ENCODE measurements around the gene GUK1.
"Not testable (repeated sequence)": the region's sequence is repeated elsewhere in the genome, so short reads cannot be mapped to it uniquely, and the experiment has no call there.

The GUK1 gene

DNA sequence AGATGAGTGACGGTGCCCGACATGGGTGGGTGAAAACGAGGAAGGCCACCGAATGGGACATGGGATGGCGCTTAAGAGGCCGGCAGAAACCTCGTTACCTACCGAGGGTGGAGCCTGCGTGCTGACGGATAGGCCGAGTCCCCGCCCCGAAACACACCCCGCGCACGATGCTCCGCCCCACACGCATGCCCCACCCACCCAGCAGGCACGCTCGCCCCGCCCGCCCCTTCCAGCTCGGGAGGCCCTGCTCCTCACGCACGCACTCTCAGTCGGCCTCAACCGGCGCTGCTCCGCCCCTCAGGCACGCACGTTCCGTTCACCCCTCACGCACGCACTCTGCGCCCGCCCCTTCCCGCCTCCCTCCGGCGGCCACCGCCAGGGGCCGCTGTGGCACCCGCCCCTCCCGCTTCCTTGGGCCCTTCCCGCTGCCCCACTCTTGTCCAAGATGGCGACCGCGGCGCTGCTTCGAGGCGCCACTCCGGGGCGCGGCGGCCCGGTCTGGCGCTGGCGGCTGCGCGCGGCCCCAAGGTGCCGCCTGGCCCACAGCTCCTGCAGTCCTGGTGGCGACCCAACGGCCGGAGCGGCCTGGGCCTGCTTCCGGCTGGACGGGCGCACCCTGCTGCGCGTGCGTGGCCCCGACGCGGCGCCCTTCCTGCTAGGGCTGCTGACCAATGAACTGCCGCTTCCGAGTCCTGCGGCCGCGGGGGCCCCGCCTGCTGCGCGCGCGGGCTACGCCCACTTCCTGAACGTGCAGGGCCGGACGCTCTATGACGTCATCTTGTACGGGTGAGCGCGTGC, 25.5 kb downstream of the GUK1 start, which contains the start of gene IBA57:
IBA57 (plus strand) TSS at position 433 of the 798 bp plus-strand sequence; CDS start at position 446, 13 bp downstream.
- DNase-seq: peak; percentile 93

DNA sequence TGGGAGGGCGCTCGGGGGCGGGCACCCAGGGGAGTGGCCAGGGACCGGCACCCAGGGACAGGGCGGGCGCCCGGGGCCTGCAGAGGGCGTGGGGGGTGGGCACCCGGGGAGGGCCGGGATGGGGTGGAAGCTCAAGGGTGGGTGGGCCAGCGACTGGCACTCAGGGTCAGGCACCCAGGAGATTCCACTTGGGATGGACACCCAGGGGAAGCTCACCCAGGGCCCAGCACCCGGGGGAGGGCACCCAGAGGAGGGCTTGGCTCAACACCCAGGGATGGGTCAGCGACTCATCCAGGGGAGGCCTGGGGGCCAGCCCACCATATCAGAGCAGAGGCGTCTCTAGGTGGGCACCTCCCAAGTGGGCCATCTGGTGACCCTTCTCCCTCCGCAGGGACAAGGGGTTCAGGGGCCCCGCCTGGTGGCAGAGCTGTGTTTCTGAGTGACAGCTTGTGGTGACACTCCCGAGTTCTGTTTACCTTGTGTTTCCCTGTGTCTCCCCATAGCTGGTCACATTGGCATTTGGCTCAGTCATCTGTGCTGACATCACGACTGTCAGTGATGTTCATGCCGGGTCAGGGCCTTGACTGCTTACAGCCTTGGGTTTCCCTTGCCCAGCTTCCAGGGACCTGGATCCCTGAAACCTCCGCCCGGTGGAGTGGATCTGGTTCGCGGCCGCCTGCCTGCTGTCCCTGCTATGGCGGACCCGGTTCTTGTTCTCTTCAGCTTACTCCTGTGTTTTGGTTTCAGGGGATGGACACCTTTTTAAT, 26.3 kb downstream of the GUK1 start:
- peak; percentile 40 for DNase-seq

- no peak for DNase-seq
Measured at GRCh38 chr1:228168563-228169270, 28.6 kb downstream of the GUK1 start.

DNA sequence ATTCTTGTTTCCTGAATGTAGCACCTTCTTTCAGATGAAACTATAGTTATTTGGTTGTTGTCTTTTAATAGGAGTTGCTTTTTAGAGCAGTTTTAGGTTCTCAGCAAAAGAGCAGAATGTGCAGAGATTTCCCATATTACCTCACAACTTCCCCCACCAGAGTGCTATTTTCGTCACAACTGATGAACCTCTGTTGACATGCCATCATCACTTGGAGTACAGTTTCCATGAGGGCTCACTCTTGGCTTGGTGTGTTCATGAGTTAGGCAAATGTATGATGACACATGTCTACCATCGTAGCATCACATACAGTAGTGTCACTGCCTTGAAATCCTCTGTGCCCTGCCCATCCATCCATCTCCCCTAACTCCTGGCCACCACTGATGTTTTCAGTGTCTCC, 29.3 kb downstream of the GUK1 start:
- DNase-seq: no peak

- DNase-seq: no peak
Measured at GRCh38 chr1:228170666-228171065, 30.6 kb downstream of the GUK1 start.

DNA sequence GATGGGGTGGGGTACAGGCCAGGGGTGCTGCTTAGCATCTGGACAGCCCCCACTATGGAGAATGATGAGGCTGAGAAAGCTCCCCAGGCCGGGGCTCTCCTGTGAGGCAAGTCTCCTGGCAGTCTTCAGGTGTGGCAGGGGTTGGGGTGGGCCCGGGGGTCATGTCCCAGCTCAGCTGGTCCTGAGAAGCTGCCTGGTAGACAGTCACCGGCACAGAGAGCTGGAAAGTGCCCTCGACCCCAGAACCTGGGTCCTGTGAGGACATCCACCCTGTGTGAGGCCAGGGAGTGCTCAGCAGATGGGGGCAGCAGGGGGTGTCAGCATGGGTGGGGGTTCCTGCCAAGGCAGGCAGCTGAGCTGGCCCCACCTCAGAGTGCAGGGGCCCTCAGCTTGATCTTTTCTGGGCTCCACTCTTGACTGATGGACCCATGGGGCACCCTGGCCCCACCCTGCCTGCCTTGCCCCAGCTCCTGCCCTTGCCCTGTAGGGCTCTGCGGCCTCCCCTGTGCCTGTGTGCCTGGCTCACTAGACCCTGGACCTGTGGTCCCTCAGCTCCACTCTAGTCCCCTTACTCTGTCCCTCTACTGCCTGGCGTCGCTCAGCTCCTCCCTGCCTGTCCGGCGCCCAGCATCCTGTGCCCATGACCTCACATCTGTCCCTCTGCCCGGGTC, 31.3 kb downstream of the GUK1 start:
- no peak for DNase-seq

- no peak for DNase-seq
Measured at GRCh38 chr1:228172591-228173527, 32.8 kb downstream of the GUK1 start.

GRCh38 chr1:228173528-228174481, 33.7 kb downstream of the GUK1 start:
- DNase-seq: not testable (repeated sequence)

GRCh38 chr1:228174482-228175315, 34.6 kb downstream of the GUK1 start:
- no peak for DNase-seq

DNA sequence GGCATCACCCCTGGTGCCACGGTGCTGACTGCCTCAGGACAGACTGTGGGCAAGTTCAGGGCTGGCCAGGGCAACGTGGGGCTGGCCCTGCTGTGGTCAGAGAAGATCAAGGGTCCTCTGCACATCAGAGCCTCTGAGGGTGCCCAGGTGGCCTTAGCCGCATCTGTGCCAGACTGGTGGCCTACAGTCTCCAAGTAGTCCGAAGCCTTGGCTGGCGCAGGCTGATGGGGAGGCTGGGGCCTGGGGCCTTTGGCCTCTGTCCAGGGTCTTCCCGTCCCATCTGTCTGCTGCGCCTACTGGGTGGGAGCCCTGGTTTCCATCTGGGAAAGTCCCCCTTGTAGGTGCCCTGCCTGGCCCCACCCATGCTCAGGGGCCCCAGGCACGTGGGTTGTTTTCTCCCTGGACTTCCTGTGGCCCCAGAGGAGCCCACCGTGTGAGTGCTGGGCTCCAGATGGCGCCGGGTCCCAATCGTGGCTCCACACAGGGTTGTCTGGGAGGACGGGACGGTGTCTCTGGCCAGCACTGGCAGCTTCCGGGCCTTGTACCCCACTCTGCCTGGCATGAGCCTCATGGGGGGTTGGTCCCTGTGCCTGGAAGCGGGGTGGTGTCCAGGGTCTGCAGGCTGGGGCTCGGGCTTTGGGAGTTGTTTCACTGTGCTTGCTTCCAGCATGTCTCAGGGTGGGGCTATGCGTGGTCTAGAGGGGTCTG, 35.4 kb downstream of the GUK1 start:
- no peak for DNase-seq

DNA sequence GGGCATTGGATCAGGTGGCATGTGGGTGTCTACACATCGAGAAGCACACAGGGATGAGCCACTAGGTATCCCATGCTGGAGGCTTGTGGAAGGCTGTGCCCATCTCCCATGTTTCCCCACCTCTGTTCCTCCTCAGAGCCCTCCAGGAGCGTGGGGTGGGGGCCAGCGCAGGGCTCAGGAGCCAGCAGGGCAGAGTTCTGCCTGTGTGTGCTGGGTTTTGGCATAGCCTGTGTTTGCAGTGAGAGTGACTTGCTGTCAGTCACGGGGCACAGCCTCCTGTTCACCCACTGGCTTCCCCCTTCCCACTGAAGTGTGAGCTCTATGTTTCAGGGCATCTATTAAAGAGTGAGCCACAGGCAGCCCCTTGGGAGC, 35.9 kb downstream of the GUK1 start:
- no peak for DNase-seq

- no peak for DNase-seq
Measured at GRCh38 chr1:228176461-228177182, 36.5 kb downstream of the GUK1 start.

- DNase-seq: no peak
Measured at GRCh38 chr1:228177183-228177475, 37.0 kb downstream of the GUK1 start.

GRCh38 chr1:228177721-228178710, 37.9 kb downstream of the GUK1 start:
- no peak for DNase-seq

DNA sequence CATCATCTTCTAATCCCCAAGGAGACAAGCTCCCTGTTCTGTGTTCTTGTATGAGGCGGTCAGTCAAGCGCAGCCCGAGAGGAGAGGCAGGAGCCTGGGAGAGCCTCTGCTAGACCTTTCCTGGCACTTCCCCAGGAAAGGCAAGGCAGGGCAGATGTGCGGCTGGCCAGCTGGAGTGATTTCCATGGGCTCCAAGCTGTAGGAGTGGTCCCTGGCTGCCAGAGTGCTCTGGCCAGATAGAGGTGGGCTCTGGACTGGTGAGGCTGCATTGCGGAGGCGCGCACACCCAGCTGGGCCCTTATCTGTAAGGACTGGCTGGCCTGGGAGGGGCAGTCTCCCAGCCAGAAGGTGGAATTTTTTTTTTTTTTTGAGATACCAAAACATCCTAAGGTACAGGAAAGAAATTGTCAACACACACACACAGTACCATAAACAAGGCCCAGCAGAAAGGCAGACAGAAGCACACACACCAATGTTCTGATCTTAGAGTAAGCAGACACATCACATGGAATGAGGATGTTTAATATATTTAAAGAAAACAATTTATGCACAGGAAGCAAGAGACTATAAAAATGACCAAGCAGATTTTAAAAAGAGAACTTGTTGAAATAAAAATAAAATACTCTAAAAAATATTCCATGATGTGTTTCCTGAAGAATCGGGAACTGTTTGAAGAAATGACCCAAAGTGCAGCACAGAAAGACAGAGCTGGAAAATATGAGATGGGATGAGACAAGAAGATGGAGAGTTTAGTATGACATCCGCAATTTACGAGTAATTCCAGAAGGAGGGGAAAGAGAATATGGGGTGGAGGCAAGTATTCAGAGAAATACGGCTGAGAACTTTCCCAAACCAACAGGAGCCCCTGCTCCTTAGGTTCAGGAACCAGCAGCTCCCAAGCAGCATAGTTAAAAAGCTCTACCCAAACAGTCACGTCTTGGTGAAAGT, 38.9 kb downstream of the GUK1 start:
- no peak for DNase-seq

Data from NCI-H2029 (cell line).